Fibroblast of skin of right biceps (primary cell): ENCODE measurements around the gene ACYP1.
A peak's percentile ranks its signal among the peaks of the same experiment; 100 is the strongest.

Experiments
- DNase-seq: peaks from one replicate; pipeline ENCODE4 v3.0.0-alpha.2; 2013

ACYP1 gene

GRCh38 chr14:75063491-75064204 lies at the start of gene ACYP1:
Gene ACYP1, minus strand, starts transcription at chr14:75064024. Its CDS starts 471 bp downstream, at chr14:75063553.
- DNase-seq, result peak; percentile 88

- DNase-seq, result no peak
Observed at GRCh38 chr14:75109877-75110276, 46.1 kb upstream of the ACYP1 start.

- no peak for DNase-seq
Observed at GRCh38 chr14:75107186-75107585, 43.4 kb upstream of the ACYP1 start.

- DNase-seq, result no peak
Observed at GRCh38 chr14:75101491-75101890, 37.7 kb upstream of the ACYP1 start.

GRCh38 chr14:75098682-75099081 lies 34.9 kb upstream of the ACYP1 start:
- DNase-seq, result no peak

GRCh38 chr14:75098212-75098611 lies 34.4 kb upstream of the ACYP1 start:
- DNase-seq, result no peak

GRCh38 chr14:75096959-75097358 lies 33.1 kb upstream of the ACYP1 start:
- DNase-seq, result no peak

GRCh38 chr14:75095690-75096089 lies 31.9 kb upstream of the ACYP1 start:
- DNase-seq, result no peak

GRCh38 chr14:75094896-75095295 lies 31.1 kb upstream of the ACYP1 start:
- DNase-seq, result peak; percentile 71

GRCh38 chr14:75092698-75093097 lies 28.9 kb upstream of the ACYP1 start:
- DNase-seq, result no peak

GRCh38 chr14:75091251-75091650 lies 27.4 kb upstream of the ACYP1 start:
- no peak for DNase-seq

- peak; percentile 44 for DNase-seq
Observed at GRCh38 chr14:75090353-75090752, 26.5 kb upstream of the ACYP1 start.

- peak; percentile 56 for DNase-seq
Observed at GRCh38 chr14:75088566-75089373, 24.9 kb upstream of the ACYP1 start.

GRCh38 chr14:75088153-75088552 lies 24.3 kb upstream of the ACYP1 start:
- no peak for DNase-seq

GRCh38 chr14:75084513-75084912 lies 20.7 kb upstream of the ACYP1 start:
- DNase-seq, result no peak

- no peak for DNase-seq
Observed at GRCh38 chr14:75083271-75083670, 19.4 kb upstream of the ACYP1 start.

GRCh38 chr14:75081660-75082229 lies 17.9 kb upstream of the ACYP1 start:
- no peak for DNase-seq

GRCh38 chr14:75079521-75079920 lies 15.7 kb upstream of the ACYP1 start:
- DNase-seq, result no peak

GRCh38 chr14:75077794-75078193 lies 14.0 kb upstream of the ACYP1 start:
- DNase-seq, result no peak

- DNase-seq, result no peak
Observed at GRCh38 chr14:75070383-75070782, 6.6 kb upstream of the ACYP1 start.

GRCh38 chr14:75069811-75070145 lies 6.0 kb upstream of the ACYP1 start:
- DNase-seq, result no peak

- peak; percentile 80 for DNase-seq
Observed at GRCh38 chr14:75069121-75069810, 5.4 kb upstream of the ACYP1 start, which contains the start of gene ZC2HC1C. Gene ZC2HC1C, plus strand, starts transcription at chr14:75069641. Its CDS starts 933 bp downstream, at chr14:75070574.
